ENCODE results near the gene STK11IP.

- TF ChIP-seq SUZ12 (IDR thresholded peaks at IDR 0.05; ENCODE audit: extremely low read depth, insufficient read depth, insufficient read length) (no peak), YY1 (IDR thresholded peaks at IDR 0.05; ENCODE audit: insufficient read depth, insufficient read length) (no peak)
Measured at GRCh38 chr2:219620546-219620945, 22.9 kb downstream of the STK11IP start.

All from NT2/D1 (cell line).